Testis (tissue), 3 donors: ENCODE measurements around the gene NDUFA7. TPM values are rescaled to one million over a fixed set of nuclear protein-coding genes. Genes with fewer than 3 reads are reported as not detected.

Experiments
- DNase-seq: peaks from one replicate; pipeline ENCODE4 v3.0.0-alpha.2; 2019
- H3K27ac ChIP-seq, 2 donors: fragments of 200-600 bp; sonication (generic); one replicate each; pipeline ENCODE4 v1.5.1; 2019
- H3K27me3 ChIP-seq: fragments of 200-600 bp; sonication (generic); one replicate; pipeline ENCODE4 v1.5.1; 2019
- H3K36me3 ChIP-seq: fragments of 200-600 bp; sonication (generic); one replicate; pipeline ENCODE4 v1.5.1; 2017; ENCODE audit warnings: low read depth; ENCODE audit errors: missing control alignments
- H3K4me1 ChIP-seq: fragments of 200-600 bp; sonication (generic); one replicate; pipeline ENCODE4 v1.5.1; 2019
- H3K4me3 ChIP-seq, 2 donors: fragments of 200-600 bp; sonication (generic); one replicate each; pipeline ENCODE4 v1.5.1; 2017 to 2019
- H3K9me3 ChIP-seq: fragments of 200-600 bp; sonication (generic); one replicate; pipeline ENCODE4 v1.5.1; 2017
- POLR2A ChIP-seq: fragments of 450-650 bp; IDR thresholded peaks from one replicate; pipeline ENCODE4 v1.6.1; 2017; ENCODE audit warnings: antibody characterized with exemption, mild to moderate bottlenecking, moderate library complexity
- WGBS, 2 donors: methylation state at CpG; one replicate each; pipeline ENCODE4 v1.1.5; 2018; 5-methylcytosine and 5-hydroxymethylcytosine counted together
- intact Hi-C: fragments of 100-400 bp; cut with DNase I; formaldehyde crosslinking; loops from one replicate; pipeline ENCODE4 v1.15.1; 2023; ENCODE audit warnings: low total_unique reads
- polyA plus RNA-seq: library from polyadenylated mRNA; stranded (reverse); fragments of 350-450 nt; fragmentation: Illumina TruSeq; extraction: RNeasy Lipid Tissue Mini Kit (QIAGEN cat#74804); gene quantifications from one replicate; pipeline ENCODE4 v1.2.3, GENCODE V29; 2014; ENCODE audit warnings: low read depth, low replicate concordance; ENCODE audit not compliant: insufficient read depth
- total RNA-seq, 2 donors: library from RNA; depleted of rRNA; stranded (reverse); fragments of >200 nt; gene quantifications; one replicate each; pipeline ENCODE4 v1.2.3, GENCODE V29; 2016
- TF ChIP-seq, protein P1 (sequence below), 3 experiments: fragments of 450-650 bp in 2 of 3; fragments of 200-600 bp in 1 of 3; sonication (generic) in 1 of 3; IDR thresholded peaks; one replicate each; pipeline ENCODE4 v1.5.1; 2016 to 2019; ENCODE audit warnings: antibody characterized with exemption in 3 of 3, mild to moderate bottlenecking in 2 of 3, moderate library complexity in 1 of 3

Gene NDUFA7
- total and polyA plus RNA-seq, 3 donors from 2014 or later: 38.2 to 91.2 (median 50.5) TPM

DNA sequence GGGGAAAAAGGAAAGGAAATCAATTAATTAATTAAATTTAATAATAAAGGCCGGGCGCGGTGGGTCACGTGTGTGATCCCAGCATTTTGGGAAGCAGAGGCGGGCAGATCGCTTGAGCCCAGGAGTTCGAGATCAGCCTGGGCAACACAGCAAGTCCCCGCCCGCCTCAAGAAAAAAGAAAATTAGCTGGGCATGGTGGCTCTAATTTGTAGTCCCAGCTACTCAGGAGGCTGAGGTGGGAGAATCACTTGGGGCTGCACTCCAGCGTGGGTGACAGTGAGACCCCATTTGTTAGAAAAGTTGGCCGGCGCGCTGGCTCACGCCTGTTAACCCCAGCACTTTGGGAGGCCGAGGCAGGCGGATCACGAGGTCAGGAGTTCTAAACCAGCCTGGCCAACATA lies 12.3 kb downstream of the NDUFA7 start:
- TF ChIP-seq POLR2A: no peak
- TF ChIP-seq, protein P1, sequence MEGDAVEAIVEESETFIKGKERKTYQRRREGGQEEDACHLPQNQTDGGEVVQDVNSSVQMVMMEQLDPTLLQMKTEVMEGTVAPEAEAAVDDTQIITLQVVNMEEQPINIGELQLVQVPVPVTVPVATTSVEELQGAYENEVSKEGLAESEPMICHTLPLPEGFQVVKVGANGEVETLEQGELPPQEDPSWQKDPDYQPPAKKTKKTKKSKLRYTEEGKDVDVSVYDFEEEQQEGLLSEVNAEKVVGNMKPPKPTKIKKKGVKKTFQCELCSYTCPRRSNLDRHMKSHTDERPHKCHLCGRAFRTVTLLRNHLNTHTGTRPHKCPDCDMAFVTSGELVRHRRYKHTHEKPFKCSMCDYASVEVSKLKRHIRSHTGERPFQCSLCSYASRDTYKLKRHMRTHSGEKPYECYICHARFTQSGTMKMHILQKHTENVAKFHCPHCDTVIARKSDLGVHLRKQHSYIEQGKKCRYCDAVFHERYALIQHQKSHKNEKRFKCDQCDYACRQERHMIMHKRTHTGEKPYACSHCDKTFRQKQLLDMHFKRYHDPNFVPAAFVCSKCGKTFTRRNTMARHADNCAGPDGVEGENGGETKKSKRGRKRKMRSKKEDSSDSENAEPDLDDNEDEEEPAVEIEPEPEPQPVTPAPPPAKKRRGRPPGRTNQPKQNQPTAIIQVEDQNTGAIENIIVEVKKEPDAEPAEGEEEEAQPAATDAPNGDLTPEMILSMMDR (IDR thresholded peaks at IDR 0.05): no peak
- H3K9me3 ChIP-seq: no peaks in the 10 kb centered on the region
- H3K27ac ChIP-seq: peak overlapping the region in 1 of 2 donors; percentile 69
- peaks cover 12% of the 10 kb centered on the region for H3K4me1 ChIP-seq
- intact Hi-C loops: no loop called here
- no peaks in the 10 kb centered on the region for H3K36me3 ChIP-seq
- DNase-seq: no peak
- H3K4me3 ChIP-seq: peak overlapping the region; percentile 56 to 63
- WGBS, 2 donors: 50 to 56% methylated on average over 17 of the region's 17 CpGs
- no peaks in the 10 kb centered on the region for H3K27me3 ChIP-seq

DNA sequence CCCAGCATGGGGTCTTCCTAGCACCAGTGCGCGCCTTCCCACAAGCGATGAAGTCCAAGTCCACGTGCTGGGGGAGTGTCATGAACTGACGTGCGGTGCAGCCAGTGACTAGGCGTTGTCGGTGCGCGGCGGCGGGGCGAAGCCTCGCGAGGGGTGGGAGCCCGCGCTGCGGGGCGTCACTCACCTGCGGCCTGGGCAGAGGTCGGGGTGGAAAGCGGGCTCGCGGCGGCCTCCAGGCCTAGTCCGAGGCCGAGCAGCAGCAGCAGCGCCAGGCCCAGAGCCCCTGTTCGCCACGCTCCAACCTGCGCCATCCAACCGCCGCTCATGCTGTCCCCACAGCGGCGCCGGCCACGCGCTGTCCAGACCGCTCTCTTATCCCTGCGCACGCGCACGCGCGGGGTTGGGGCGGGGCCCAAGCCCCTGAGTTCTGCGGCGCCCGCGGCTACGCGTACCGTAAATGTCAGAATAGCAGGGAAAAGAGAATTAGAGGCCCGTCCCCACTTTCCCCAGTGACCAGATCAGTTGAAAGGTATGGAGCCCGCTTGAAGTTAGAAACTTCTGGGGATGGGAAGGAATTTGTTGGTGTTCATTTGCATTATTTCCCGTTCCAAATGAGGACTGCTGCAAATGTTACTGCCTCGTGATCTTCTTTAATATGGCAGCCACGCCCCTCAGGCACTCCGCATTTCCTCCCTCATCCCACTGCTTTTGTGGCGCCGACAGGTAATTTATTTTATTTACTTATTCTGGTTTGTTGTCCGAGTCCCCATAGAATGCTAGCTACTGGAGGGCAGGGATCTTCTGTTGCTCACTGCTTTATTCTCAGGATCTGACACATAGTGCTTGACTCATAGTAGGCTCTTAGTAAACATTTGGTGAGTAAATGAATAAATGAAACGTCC lies 13.0 kb downstream of the NDUFA7 start, which contains the start of gene CD320:
Gene CD320 (minus strand): TSS at position 394 of the 902 bp plus-strand sequence. CDS start 68 bp downstream, at position 326.
- H3K27ac ChIP-seq: peak within 1 kb of the TSS in 1 of 2 donors; percentile 69
- no peaks in the 10 kb centered on the region for H3K9me3 ChIP-seq
- H3K36me3 ChIP-seq: no peaks in the 10 kb centered on the region
- TF ChIP-seq POLR2A: no peak
- TF ChIP-seq, protein P1 (IDR thresholded peaks at IDR 0.05): no peak
- peaks cover 12% of the 10 kb centered on the region for H3K4me1 ChIP-seq
- intact Hi-C loops: no loop called here
- DNase-seq: peak; percentile 95
- H3K27me3 ChIP-seq: no peaks in the 10 kb centered on the region
- peak within 1 kb of the TSS; percentile 56 to 63 for H3K4me3 ChIP-seq
- 1 to 3% methylated on average over 29 to 47 of the region's 63 CpGs for WGBS, 2 donors

DNA sequence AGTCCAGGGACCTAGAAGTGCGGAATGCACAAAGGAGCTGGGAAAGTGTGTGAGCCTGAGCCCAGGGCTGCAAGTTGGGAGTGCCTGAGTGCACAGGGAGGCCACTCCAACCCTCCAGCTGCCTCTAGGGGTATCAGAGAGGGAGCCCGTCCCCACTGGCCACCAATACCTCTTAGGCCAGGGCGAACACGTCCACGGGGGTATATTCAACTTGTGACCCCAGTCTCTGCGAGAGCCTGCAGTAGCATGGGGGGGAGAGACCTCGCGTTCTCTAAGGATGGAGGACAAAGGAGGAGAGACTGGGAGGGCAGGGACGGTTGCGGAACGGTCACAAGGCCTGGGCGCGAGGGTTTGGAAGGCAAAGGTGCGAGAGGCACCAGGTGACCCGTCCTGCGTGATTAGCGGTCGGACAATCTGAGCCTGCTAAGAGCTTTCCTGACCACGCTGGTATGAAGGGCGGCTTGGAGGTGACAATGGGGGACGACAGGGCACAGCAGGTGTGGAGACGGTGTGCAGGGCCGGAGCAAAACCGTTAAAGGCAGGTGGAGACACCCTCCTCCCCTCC lies 13.7 kb downstream of the NDUFA7 start:
- TF ChIP-seq POLR2A: no peak
- TF ChIP-seq, protein P1 (IDR thresholded peaks at IDR 0.05): no peak
- 13 to 28% methylated on average over 21 to 24 of the region's 24 CpGs for WGBS, 2 donors
- DNase-seq: peak; percentile 13
- intact Hi-C loops: no loop called here
- Histone ChIP-seq H3K36me3 (no peaks in the 10 kb centered on the region), H3K4me3 (peak overlapping the region; percentile 56 to 63), H3K9me3 (no peaks in the 10 kb centered on the region), H3K27ac (peak overlapping the region in 1 of 2 donors; percentile 69), H3K27me3 (no peaks in the 10 kb centered on the region), H3K4me1 (peaks cover 12% of the 10 kb centered on the region)

DNA sequence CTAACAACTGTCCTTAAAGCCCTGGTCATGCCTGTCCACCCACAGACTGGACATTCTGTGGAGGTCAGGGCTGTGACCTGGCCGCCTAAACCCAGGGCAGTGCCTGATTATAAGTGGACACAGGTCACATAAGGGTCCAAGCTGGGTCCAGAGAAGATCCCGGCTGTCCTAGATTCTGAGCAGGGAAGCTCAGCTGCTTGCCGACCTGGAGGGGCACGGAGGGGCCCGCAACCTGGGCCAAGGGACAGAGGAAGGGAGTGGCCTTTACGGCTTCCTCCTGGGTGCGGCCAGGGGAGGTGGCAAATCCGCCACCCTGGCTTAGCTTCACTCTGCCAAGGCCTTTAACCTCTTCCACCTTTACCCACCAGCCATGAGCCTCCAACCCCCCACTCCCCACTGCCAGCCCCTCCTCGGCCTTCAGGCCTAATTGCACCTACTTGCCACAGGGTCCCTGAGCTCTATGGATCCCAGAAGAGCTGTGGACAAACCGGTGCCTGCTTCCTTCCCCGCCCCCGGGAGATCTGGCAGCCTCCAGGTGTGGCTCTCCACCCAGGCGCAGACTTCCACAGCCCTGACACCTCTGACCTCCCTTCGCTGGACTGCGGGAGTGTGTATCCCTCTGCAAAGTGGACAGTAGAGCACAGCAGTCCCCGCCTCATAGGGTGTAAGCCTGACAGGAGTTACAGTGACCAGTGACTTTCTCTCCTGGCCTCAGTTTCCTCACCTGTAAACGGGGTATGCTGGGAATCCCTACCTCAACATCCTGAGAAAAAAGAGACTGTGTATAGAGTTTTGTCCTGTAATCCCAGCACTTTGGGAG lies 14.7 kb downstream of the NDUFA7 start:
- intact Hi-C loops: no loop called here
- H3K9me3 ChIP-seq: no peaks in the 10 kb centered on the region
- WGBS, 2 donors: 72 to 79% methylated on average over 17 of the region's 17 CpGs
- H3K27ac ChIP-seq: no peak overlapping the region
- TF ChIP-seq, protein P1 (IDR thresholded peaks at IDR 0.05): no peak
- TF ChIP-seq POLR2A: no peak
- H3K36me3 ChIP-seq: no peaks in the 10 kb centered on the region
- peaks cover 12% of the 10 kb centered on the region for H3K4me1 ChIP-seq
- DNase-seq: peak; percentile 14
- no peak overlapping the region for H3K4me3 ChIP-seq
- H3K27me3 ChIP-seq: no peaks in the 10 kb centered on the region
